Measurements from ENCODE around the gene RPL41.
A peak's percentile ranks its signal among the peaks of the same experiment; 100 is the strongest.
"Not testable (repeated sequence)": the region's sequence is repeated elsewhere in the genome, so short reads cannot be mapped to it uniquely, and the experiment has no call there.

RPL41 gene

DNA sequence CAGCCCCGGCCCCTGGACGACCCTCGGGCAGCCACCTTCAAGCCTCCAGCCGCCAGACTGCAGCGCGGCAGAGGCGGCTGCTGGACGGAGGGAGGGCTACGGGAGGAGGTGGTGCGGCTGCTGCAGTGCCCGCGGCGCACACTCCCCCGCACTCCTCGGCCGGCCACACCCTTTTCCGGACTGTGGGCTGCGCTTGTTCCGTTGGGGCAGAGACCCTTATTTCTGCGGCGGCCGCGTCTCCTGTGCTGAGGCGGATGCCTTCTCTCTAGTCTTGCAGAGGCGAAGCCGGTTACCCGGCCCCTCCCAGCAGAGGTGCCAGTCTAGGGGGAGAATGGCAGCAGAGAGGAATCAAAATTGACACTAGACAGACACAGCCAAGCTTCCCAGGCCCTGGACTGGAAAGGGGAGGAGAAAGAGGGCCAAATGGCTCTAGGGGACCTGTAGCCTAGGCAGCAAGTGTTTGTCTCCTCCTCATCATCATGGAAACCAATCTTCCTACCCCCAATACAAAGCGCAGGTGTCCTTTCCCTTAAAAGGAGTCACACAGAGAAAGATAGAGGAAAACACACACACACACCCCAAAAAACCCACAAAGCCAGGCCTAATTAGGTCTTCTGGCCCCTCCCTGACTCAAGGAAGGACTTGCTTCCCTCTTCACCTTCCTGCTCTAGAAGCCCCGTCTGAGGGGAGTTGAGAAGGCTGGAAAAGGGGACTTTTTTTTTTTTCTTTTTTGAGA lies 12.9 kb downstream of the RPL41 start:
- DNase-seq: no peak

DNA sequence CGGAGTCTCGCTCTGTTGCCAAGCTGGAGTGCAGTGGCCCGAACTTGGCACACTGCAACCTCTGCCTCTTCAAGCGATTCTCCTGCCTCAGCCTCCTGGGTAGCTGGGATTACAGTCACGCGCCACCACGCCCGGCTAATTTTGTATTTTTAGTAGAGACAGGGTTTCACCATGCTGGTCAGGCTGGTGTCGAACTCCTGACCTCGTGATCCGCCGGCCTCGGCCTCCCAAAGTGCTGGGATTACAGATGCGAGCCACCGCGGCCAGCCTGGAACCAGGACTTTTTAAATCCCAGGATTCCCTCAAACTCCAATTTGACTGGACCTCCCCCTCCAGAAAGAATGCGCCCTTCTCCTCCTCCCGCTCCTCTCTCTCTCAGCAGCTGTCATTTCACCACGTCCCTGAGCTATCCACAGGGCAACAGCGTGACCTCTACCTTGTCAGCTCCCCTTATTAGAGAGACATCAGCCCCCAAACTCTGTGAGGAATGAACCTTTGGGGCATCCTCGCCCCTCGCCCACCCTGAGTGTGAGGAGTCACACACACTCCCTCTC lies 13.6 kb downstream of the RPL41 start:
- no peak for DNase-seq

DNA sequence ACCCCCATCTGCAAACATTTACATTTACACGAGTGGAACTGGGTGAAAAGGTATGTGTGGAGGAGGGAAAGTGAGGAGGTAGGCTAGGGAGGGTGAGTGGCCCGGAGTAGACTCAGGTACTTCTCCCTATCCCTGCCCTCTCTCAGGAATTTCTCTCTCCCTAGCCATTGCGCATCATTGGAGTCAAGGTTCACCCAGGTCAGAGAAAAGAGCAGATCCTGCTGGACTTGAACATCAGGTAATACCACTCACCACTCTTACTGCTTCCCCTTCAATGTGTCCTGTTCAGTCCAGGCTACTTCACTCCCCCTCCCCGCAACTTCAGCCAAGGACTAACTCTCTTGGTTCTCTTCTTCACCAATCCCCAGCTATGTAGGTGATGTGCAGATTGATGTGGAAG lies 14.4 kb downstream of the RPL41 start:
- no peak for DNase-seq

GRCh38 chr12:56134897-56135296 lies 18.5 kb downstream of the RPL41 start:
- no peak for DNase-seq

DNA sequence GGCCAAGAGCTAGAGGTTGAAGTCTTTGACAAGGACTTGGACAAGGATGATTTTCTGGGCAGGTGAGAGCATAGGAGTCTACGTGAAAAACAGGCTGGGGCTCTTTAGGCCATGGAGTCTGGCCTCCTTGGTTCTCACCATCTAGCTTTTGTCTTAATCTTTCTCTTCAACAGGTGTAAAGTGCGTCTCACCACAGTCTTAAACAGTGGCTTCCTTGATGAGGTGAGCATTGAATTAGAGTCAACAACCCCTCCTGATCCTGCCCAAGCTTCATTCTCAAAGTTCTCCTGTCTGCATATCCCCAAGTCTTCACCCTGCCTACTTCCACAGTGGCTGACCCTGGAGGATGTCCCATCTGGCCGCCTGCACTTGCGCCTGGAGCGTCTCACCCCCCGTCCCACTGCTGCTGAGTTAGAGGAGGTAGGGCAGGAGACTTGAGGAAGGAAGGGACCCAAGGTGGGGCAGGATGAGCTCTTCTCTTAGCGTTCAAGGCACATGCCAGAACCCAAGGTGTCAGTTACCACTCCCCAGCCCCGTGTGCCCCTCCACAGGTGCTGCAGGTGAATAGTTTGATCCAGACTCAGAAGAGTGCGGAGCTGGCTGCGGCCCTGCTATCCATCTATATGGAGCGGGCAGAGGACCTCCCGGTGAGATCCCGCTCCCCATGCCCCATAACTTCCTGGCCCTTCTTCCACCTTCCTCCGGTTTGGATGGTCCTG lies 21.6 kb downstream of the RPL41 start:
- no peak for DNase-seq

DNA sequence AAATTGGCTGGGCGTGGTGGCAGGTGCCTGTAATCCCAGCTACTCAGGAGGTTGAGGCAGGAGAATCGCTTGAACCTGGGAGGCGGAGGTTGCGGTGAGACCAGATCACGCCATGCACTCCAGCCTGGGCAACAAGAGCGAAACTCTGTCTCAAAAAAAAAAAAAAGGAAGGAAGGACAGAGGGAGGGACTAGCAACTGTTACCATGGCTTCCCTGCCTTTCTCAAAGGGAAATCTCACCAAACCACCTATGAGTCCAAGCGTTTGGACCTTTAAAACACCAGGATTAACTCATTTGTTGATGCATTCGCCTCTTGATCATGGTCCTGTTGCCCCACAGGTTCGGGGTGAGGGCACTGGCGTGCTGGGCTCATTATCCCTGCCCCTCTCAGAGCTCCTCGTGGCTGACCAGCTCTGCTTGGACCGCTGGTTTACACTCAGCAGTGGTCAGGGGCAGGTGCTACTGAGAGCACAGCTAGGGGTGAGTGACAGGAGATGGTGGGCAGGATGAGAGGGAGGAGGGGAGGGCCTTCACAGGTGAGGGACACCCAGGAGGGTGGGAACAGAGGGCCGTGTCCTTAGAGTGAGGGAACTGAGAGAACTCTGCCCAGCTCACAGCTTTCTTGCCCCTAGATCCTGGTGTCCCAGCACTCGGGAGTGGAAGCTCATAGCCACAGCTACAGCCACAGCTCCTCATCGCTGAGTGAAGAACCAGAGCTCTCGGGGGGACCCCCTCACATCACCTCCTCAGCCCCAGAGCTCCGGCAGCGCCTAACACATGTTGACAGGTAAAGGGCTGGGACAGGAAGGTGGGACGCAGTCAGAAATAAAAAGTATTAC lies 25.7 kb downstream of the RPL41 start:
- DNase-seq: no peak

- DNase-seq: no peak
Measured at GRCh38 chr12:56143217-56143616, 26.8 kb downstream of the RPL41 start.

DNA sequence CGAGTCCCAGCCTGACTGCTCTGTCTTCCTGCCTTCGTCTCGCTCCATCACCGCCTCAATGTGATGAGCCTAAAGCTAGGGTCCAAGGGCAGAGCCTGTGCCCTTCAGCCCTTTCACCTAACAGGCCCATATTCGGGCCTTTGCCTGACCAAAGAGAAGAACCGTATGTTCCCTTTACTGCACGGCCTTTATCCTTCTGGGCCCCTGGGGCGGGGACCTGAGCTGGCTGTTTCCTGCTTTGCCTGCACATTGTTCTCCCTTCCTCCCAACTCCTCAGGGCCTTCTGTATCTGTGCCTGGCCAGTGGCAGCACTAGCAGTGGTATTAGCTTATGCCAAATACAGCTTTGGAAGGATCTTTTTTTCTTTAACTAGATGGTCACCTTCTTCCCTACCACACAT lies 27.4 kb downstream of the RPL41 start:
- DNase-seq: no peak

DNA sequence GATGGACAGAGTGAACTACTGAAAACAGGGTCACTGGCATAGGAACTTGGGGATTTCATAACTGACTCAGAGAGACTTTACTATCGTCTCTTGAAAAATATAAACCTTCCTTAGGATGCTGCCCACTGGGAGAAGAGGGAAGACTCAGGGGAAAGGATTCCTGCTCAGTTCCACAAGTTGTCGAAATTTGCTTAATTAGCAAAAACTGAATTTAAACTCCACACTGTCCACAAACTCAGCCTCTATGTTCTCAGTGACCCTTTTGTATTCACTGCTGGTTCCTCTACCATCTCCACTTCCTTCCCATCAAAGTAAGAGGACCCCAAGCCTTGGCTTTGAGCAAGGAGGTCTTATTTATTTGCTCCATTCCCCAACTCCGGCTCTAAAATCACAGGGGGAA lies 28.8 kb downstream of the RPL41 start:
- no peak for DNase-seq

- DNase-seq: no peak
Measured at GRCh38 chr12:56146492-56147460, 30.3 kb downstream of the RPL41 start.

- no peak for DNase-seq
Measured at GRCh38 chr12:56150563-56150962, 34.1 kb downstream of the RPL41 start.

- DNase-seq: no peak
Measured at GRCh38 chr12:56151672-56152131, 35.3 kb downstream of the RPL41 start.

- DNase-seq: peak; percentile 30
Measured at GRCh38 chr12:56152132-56152755, 35.8 kb downstream of the RPL41 start, which contains the start of gene MYL6B. Gene MYL6B, plus strand, starts transcription at chr12:56152587. Its CDS starts 1,332 bp downstream, at chr12:56153919.

DNA sequence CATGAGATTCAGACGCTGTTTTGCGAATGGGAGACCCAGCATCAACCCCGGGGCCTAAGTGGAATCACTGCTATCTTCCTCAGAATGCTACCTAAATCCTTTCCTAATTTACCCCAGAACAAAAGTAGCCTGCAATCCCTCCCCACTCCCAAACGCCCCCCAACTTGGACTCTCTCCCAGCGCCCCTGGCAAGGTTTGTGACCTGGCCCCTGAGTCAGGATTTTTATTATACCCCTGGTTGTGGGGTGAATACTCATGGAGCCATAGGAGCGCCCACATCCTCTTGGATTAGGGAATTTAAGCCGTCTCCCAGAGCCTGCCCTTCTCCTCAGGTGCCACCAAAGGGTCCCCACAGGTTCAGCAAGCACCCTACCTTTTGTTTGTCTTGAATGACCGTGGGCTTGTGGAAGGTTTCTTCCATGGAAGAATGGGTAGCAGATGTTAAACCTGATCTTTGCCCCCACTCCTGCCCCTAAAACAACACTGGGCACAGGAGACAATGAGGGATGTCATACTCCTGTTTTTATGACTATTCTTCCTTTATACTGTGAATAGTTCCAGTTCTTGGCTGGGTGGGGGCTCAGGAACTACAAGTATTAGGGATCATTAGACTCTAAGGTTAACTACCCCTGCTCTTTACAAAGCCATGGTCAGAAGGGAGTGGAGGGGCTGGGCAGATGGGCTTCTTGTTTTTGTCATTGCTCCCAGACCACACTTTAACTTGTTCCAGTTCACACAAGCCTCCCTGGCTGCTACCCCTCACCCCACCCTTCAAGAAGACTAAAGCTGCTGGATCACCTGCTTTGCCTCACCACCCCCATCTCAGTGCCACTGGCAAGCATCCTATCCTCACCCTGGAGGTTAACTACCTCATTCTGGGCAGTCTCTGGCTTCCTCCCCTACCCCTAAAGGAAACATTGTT lies 36.6 kb downstream of the RPL41 start:
- DNase-seq: no peak

- no peak for DNase-seq
Measured at GRCh38 chr12:56153678-56154065, 37.2 kb downstream of the RPL41 start.

- DNase-seq: no peak
Measured at GRCh38 chr12:56154246-56154771, 37.9 kb downstream of the RPL41 start.

GRCh38 chr12:56154818-56155217 lies 38.4 kb downstream of the RPL41 start:
- DNase-seq: no peak

DNA sequence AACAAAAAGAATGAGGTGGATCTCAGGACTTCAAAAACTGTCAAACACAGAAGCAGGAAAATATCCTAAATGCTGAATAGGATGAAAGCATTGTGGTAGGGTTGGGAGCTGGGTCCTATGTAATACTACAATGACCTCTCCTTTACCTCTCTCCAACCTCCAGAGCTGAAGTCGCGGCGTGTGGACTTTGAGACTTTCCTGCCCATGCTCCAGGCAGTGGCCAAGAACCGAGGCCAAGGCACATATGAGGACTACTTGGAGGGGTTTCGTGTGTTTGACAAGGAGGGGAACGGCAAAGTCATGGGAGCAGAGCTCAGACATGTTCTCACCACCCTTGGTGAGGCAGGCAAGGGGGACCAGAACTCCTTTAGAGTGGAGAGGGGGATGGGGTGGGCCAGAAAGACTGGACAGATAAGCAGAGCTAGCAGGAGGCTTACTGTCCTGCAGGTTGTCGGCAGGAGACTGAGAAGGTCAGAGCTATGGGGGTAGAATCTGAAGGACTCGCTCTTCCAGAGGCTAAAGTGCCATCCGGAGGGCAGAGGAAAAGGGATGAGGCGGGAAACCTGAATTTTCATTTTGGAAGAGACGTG lies 38.9 kb downstream of the RPL41 start:
- DNase-seq: no peak

GRCh38 chr12:56156464-56157200 lies 40.2 kb downstream of the RPL41 start:
- not testable (repeated sequence) for DNase-seq
